ENCODE data around the gene RSPO4. TPM values are rescaled to one million over a fixed set of nuclear protein-coding genes. Genes with fewer than 3 reads are reported as not detected.
A peak's percentile ranks its signal among the peaks of the same experiment; 100 is the strongest.

RSPO4 gene
- total and polyA plus RNA-seq, 9 of the 15 experiments (the other 6 are each of a cell fraction or from before 2014, with no cell fraction given), result 0.04 to 0.34 TPM; not detected in 7

- WGBS (ENCODE audit: insufficient coverage, low coverage, missing lambda C conversion rate), result no CpG with 5 or more reads among the region's 5 CpGs
- Histone ChIP-seq H3K9ac (ENCODE audit: insufficient read depth in 1 of 2, low read depth in 2 of 2, low read length in 2 of 2) (no peak overlapping the region), H2AFZ (ENCODE audit: low read depth, low read length) (no peak overlapping the region), H3K9me1 (ENCODE audit: control insufficient read depth, insufficient read depth, low read length) (no peaks in the 10 kb centered on the region), H3K9me3 (replicated peaks; ENCODE audit: control insufficient read depth, insufficient read depth, low read depth, low read length) (no peaks in the 10 kb centered on the region), H3K79me2 (ENCODE audit: control insufficient read depth, insufficient read depth, low read length) (no peaks in the 10 kb centered on the region), H3K4me2 (ENCODE audit: insufficient read depth, low read length) (no peak overlapping the region), H3K4me3 (no peak overlapping the region), H4K20me1 (replicated peaks; ENCODE audit: control insufficient read depth, insufficient read depth, low read length) (no peaks in the 10 kb centered on the region), H3K27ac (ENCODE audit: extremely low read depth, low read depth, low read length) (no peak overlapping the region), H3K36me3 (ENCODE audit: control insufficient read depth, insufficient read depth, low read length) (no peaks in the 10 kb centered on the region), H3K4me1 (replicated peaks in 1 of 2; ENCODE audit: control insufficient read depth in 2 of 2, insufficient read depth in 2 of 2, low read length in 2 of 2) (no peaks in the 10 kb centered on the region; a peak in 1 of 5 replicates), H3K27me3 (ENCODE audit: control insufficient read depth in 2 of 2, insufficient read depth in 2 of 2, low read length in 2 of 2) (peaks cover 8 to 42% of the 10 kb centered on the region in 2 experiments; a peak in 4 of 5 replicates)
- ChIA-PET POLR2A (interaction anchor here (0.6 kb wide), 1 partner anchor 44 kb away, joined by 3 read pairs; no protein-coding TSS in a partner anchor), CTCF (ENCODE audit: low intra/inter-chr PET ratio) (no interaction called here)
- FAIRE-seq (no peak), DNase-seq (ENCODE audit: extremely low read depth in 1 of 4, low spot score in 3 of 4) (no peak), ATAC-seq (no peak)
- BruUV-seq (replicated peaks), result no TSS peak
- TF ChIP-seq ZNF644 (tag; IDR thresholded peaks at IDR 0.05; ENCODE audit: low read depth) (no peak), PRDM10 (IDR thresholded peaks at IDR 0.05; ENCODE audit: partially characterized antibody) (peak; percentile 33)
- intact Hi-C loops (cut with micrococcal nuclease), result no loop called here
- in situ Hi-C loops (cut with MboI), result no loop called here
Measured at GRCh38 chr20:916825-917224, 85.3 kb downstream of the RSPO4 start.
